Natural killer cell (primary cell): Measurements from ENCODE around the gene TRMT44. TPM values are rescaled to one million over a fixed set of nuclear protein-coding genes. Genes with fewer than 3 reads are reported as not detected.
A peak's percentile ranks its signal among the peaks of the same experiment; 100 is the strongest.
"Not testable (repeated sequence)": the region's sequence is repeated elsewhere in the genome, so short reads cannot be mapped to it uniquely, and the experiment has no call there.

Source experiments
- ATAC-seq, 3 donors: fragments of 150-1000 bp in 2 of 3; fragments of 200-7000 bp in 1 of 3; cut with Tn5 transposase; 1 replicate in 1 of 3; 2 replicates in 2 of 3; pipeline ENCODE4 v1.10.0; 2021; ENCODE audit warnings: mild to moderate bottlenecking in 2 of 3, moderate library complexity in 2 of 3
- DNase-seq, 2 donors: peaks; one replicate each; pipeline versions ENCODE4 v3.0.0 to v3.0.0-alpha.2; 2013 to 2021; ENCODE audit warnings: mixed read lengths in 1 of 2
- H3K27ac ChIP-seq: one replicate; pipeline ENCODE4 v1.5.1; 2013; ENCODE audit warnings: mild to moderate bottlenecking, low read length
- H3K27me3 ChIP-seq: one replicate; pipeline ENCODE4 v1.6.1; 2013; ENCODE audit warnings: low read length; ENCODE audit not compliant: control insufficient read depth, insufficient read depth
- H3K36me3 ChIP-seq: one replicate; pipeline ENCODE4 v1.6.1; 2013; ENCODE audit warnings: low read length; ENCODE audit not compliant: control insufficient read depth, insufficient read depth
- H3K4me1 ChIP-seq: one replicate; pipeline ENCODE4 v1.6.1; 2013; ENCODE audit warnings: low read length; ENCODE audit not compliant: control insufficient read depth, insufficient read depth
- H3K4me3 ChIP-seq: one replicate; pipeline ENCODE4 v1.5.1; 2013; ENCODE audit warnings: low read length
- H3K9me3 ChIP-seq: one replicate; pipeline ENCODE4 v1.6.1; 2013; ENCODE audit warnings: low read length; ENCODE audit not compliant: control insufficient read depth, insufficient read depth
- H3K27ac Mint-ChIP-seq, 2 donors: one replicate each; pipeline ENCODE4 v1.8.0; 2022; ENCODE audit warnings: mild to moderate bottlenecking in 2 of 2, mixed read lengths in 2 of 2, moderate library complexity in 1 of 2
- H3K27me3 Mint-ChIP-seq, 2 donors: one replicate each; pipeline ENCODE4 v1.8.0; 2022; ENCODE audit warnings: low read depth in 2 of 2, mixed read lengths in 2 of 2
- H3K36me3 Mint-ChIP-seq: one replicate; pipeline ENCODE4 v1.8.0; 2022; ENCODE audit warnings: mixed read lengths
- H3K4me1 Mint-ChIP-seq, 2 donors: one replicate each; pipeline ENCODE4 v1.8.0; 2022; ENCODE audit warnings: mixed read lengths in 2 of 2
- H3K4me3 Mint-ChIP-seq: one replicate; pipeline ENCODE4 v1.8.0; 2022; ENCODE audit warnings: mild to moderate bottlenecking, moderate library complexity, mixed read lengths
- H3K9me3 Mint-ChIP-seq, 2 donors: one replicate each; pipeline ENCODE4 v1.8.0; 2022; ENCODE audit warnings: mixed read lengths in 2 of 2
- CTCF ChIP-seq: fragments of 200-600 bp; IDR thresholded peaks from one replicate; pipeline ENCODE4 v1.8.0; 2022; ENCODE audit warnings: antibody characterized with exemption
- WGBS: methylation state at CpG from one replicate; pipeline ENCODE4 v1.1.7; 2013; ENCODE audit warnings: missing lambda C conversion rate; ENCODE audit not compliant: insufficient coverage; 5-methylcytosine and 5-hydroxymethylcytosine counted together
- intact Hi-C: fragments of 100-400 bp; cut with micrococcal nuclease; formaldehyde crosslinking; loops from one replicate; pipeline ENCODE4 v1.14.2; 2022
- total RNA-seq, 4 donors: library from RNA; stranded (reverse); fragments of 120-200 nt in 1 of 4; gene quantifications; one replicate each; pipeline versions ENCODE4 v1.2.3 to v1.2.4, GENCODE V29; 2013 to 2022

The TRMT44 gene
- total RNA-seq, 3 donors from 2014 or later (not counting 1 experiment from before 2014, with no cell fraction given), result 24.4 to 37.5 (median 34.3) TPM

GRCh38 chr4:8414377-8414776 is 26.2 kb upstream of the TRMT44 start:
- H3K4me3 Mint-ChIP-seq, result no peak overlapping the region
- peaks cover 18% of the 10 kb centered on the region for H3K4me1 ChIP-seq
- H3K36me3 ChIP-seq, result peaks cover 17% of the 10 kb centered on the region
- DNase-seq, result peak in 1 of 2 donors; percentile 74
- no peaks in the 10 kb centered on the region for H3K27me3 Mint-ChIP-seq
- H3K27me3 ChIP-seq, result no peaks in the 10 kb centered on the region
- ATAC-seq, result no peak
- H3K9me3 ChIP-seq, result no peaks in the 10 kb centered on the region
- 75% methylated on average over 2 of the region's 2 CpGs for WGBS
- no peak overlapping the region for H3K27ac ChIP-seq
- H3K9me3 Mint-ChIP-seq, result no peaks in the 10 kb centered on the region
- peaks cover 14% of the 10 kb centered on the region for H3K36me3 Mint-ChIP-seq
- no peak for TF ChIP-seq CTCF
- intact Hi-C loops, result no loop called here
- no peak overlapping the region for H3K4me3 ChIP-seq
- no peak overlapping the region for H3K27ac Mint-ChIP-seq
- peaks cover 14 to 39% of the 10 kb centered on the region in 2 donors for H3K4me1 Mint-ChIP-seq

- H3K27ac Mint-ChIP-seq, result no peak overlapping the region
- 70% methylated on average over 11 of the region's 11 CpGs for WGBS
- no peak for DNase-seq
These were observed 23.4 kb upstream of the TRMT44 start for GRCh38 chr4:8417071-8417614.

GRCh38 chr4:8419222-8420041 is 21.1 kb upstream of the TRMT44 start:
- peaks cover 3% of the 10 kb centered on the region for H3K4me1 ChIP-seq
- no peak overlapping the region for H3K4me3 ChIP-seq
- H3K4me1 Mint-ChIP-seq, result peaks cover 4 to 8% of the 10 kb centered on the region in 2 donors
- no peak overlapping the region for H3K27ac ChIP-seq
- H3K27ac Mint-ChIP-seq, result no peak overlapping the region
- peaks cover 6% of the 10 kb centered on the region for H3K36me3 Mint-ChIP-seq
- no peaks in the 10 kb centered on the region for H3K9me3 ChIP-seq
- peak in 1 of 2 donors; percentile 60 for DNase-seq
- H3K36me3 ChIP-seq, result peaks cover 9% of the 10 kb centered on the region
- peak; percentile 45 to 76 (median 64) for ATAC-seq
- intact Hi-C loops, result no loop called here
- TF ChIP-seq CTCF, result no peak
- no peaks in the 10 kb centered on the region for H3K27me3 ChIP-seq
- H3K9me3 Mint-ChIP-seq, result no peaks in the 10 kb centered on the region
- H3K27me3 Mint-ChIP-seq, result no peaks in the 10 kb centered on the region
- 71% methylated on average over 12 of the region's 12 CpGs for WGBS
- H3K4me3 Mint-ChIP-seq, result no peak overlapping the region

More at GRCh38 chr4:8417071-8417614, 23.4 kb upstream of the TRMT44 start:
- H3K4me1 Mint-ChIP-seq, result peaks cover 4 to 21% of the 10 kb centered on the region in 2 donors
- H3K36me3 Mint-ChIP-seq, result peaks cover 14% of the 10 kb centered on the region
- H3K4me3 Mint-ChIP-seq, result no peak overlapping the region
- no peak for ATAC-seq
- no peaks in the 10 kb centered on the region for H3K27me3 Mint-ChIP-seq
- H3K9me3 ChIP-seq, result no peaks in the 10 kb centered on the region
- no peak for TF ChIP-seq CTCF
- no peak overlapping the region for H3K4me3 ChIP-seq
- H3K4me1 ChIP-seq, result peaks cover 3% of the 10 kb centered on the region
- intact Hi-C loops, result no loop called here
- peaks cover 17% of the 10 kb centered on the region for H3K36me3 ChIP-seq
- H3K27me3 ChIP-seq, result no peaks in the 10 kb centered on the region
- no peaks in the 10 kb centered on the region for H3K9me3 Mint-ChIP-seq
- no peak overlapping the region for H3K27ac ChIP-seq

GRCh38 chr4:8420151-8420550 is 20.4 kb upstream of the TRMT44 start:
- H3K4me3 Mint-ChIP-seq, H3K4me1 Mint-ChIP-seq, H3K4me1 ChIP-seq, H3K36me3 Mint-ChIP-seq, ATAC-seq, H3K36me3 ChIP-seq, intact Hi-C loops, H3K9me3 Mint-ChIP-seq, H3K27ac ChIP-seq, H3K27me3 Mint-ChIP-seq, H3K27ac Mint-ChIP-seq, H3K4me3 ChIP-seq, H3K9me3 ChIP-seq, DNase-seq, H3K27me3 ChIP-seq: not testable (repeated sequence)
